GM04503 (cell line): ENCODE results near the gene PXYLP1.

Experiments used
- DNase-seq: peaks from one replicate; pipeline ENCODE4 v3.0.0-alpha.2; 2012; ENCODE audit warnings: low read depth

Gene PXYLP1

DNA sequence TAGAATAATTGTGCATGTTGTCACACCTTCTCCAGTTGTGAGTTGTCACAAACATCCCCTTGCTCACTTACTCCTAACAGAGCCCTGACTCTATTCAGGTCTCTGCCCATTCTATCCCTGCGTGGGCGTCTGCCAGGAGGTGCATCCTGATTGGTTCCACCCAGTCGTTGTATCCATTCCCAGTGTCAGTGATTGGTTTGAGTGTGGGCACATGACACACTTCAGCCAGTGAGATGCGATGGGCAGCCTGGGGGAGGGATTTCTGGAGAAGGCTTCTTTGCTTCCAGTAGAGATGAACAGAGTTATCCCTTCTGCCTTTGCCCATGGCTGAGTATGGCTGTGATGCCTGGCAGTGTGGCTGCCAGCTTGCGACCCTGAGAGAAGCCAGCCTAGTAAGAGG, 18.7 kb downstream of the PXYLP1 start:
- DNase-seq: no peak

DNA sequence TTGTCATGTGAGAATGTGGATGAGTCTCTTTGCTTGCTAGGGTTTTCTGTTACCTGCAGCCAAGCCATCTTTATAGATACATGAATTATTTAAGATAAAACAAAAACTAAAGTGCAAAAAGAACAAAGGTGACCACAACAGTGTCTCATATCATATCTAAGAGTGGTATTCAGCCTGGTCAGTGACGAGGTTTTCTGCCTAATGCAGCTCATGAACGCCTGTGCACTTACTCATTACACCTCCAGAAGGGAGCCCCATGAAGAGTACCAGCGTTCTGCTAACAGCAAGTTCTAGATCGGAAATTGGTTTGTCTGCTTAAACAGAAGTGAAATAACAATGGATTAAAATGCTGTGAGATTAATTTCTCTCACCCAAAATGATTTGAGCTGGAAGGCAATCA, 19.2 kb downstream of the PXYLP1 start:
- DNase-seq: no peak

DNA sequence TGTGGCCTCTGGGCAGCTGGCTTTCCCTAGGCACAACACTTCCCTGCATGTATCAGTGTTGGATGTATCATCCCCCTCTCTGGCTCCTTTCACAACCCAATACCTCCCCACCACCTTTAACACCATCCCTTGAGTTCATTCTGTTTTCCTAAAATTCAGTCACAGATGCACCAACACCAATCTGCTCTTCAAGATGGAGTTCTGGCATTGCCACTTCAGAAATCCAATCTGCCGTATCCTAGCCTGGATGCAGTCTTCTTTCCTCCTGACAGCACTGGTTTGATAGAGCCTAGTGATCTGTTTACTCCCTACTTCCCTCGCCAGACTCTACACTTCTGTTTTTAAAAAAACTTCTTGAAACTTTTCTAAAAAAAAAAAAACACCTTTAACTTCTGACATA, 21.7 kb downstream of the PXYLP1 start:
- DNase-seq: no peak

DNA sequence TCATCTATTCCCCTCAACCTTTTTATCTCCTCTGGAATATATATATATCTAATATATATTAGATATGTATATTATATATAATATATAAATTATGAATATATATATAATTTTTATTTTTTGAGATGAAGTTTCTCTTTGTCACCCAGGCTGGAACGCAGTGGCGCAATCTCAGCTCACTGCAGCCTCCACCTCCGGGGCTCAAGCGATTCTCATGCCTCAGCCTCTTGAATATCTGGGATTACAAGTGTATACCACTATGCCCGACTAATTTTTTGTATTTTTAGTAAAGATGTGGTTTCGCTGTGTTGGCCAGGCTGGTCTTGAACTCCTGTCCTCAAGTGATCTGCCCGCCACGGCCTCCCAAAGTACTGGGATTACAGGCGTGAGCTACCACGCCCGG, 22.2 kb downstream of the PXYLP1 start:
- no peak for DNase-seq

DNA sequence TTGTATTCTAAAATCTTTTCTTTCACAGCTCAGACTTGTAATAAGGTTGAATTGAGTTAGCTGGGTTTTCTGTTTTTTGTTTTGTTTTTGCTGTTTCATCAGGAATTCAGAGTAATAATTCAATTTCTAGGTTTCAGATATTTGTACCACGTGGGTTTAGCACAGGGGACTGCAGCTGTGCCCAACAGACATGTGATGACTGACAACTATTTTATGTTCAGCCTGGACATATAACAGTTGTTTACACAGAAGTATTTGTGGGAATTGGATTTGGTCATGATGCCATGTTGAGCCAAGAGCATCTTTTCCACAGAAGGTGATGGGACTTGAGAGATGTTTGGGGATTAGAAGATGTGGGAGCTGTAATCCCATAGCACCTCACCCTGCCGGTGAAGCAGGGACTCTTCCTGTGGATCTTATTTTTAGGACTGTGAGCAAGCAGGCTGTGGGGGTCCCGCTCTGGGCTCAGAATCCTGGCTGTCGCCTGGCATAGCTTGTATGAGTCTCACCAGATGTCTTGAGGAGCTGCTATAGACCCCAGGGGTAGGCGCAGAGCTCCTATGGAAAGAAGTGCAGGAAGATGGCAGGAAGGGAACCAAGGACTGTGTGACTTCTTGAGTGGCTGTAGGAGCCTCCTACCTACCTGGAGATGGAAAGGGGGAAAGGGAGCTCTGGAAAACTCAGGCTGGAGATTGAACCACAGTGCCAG, 23.7 kb downstream of the PXYLP1 start:
- no peak for DNase-seq

DNA sequence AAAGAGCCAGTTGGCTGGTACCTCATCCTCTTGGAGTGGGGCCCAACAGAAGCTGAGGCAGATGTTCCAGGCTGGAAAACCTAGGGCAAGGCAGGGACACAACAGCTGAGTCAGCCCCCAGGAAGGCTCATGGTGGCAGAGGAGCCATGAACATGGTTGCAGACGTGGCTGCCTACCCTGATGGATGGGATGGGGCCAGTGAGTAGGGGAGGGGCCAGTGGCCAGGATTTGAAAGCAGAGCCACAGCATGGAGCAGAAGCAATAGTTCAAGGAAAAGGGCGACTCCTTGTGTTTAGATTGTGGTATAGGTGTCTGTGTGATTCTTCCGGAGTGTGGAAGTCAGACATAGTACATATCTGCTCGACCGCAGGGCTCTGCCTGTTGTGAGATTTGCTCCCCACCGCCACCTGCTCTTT, 24.2 kb downstream of the PXYLP1 start:
- DNase-seq: no peak

DNA sequence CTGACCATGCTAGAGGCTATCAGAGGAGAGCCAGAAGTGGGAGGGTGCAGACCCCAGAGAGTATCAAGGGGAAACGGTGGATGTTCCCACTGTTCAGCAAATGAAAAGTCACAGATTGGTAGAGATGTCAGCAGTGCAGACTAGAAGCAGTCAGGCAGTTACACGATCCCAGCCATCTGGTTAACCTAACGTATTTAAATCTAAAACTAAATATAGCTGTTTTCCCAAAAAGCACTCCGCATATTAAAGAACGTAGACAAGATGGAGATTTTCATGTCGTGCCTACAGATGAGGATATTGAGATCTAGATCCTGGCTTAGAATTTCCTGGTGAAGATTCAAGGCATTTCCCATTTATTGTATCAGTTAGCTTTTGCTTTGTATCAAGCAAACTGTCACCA, 25.2 kb downstream of the PXYLP1 start:
- DNase-seq: no peak

DNA sequence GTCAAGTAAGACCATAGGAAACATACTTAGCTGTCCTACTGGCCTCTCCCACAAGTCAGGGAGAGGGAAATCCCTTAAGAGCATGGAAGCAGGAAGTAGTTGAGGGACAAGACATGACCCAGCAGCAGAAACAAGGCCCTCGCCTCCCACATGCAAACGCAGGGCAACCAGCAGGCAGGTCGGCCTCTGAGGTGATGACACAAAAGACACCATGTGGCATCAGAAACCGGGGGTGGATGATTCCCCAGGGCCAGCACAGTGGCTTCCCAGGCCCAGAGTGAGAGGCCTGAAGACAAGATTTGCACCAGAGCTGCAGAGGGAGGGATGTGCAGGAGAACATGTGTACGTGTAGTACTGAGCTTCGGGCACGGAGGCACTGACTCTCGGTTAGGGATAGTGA, 26.3 kb downstream of the PXYLP1 start:
- DNase-seq: no peak

DNA sequence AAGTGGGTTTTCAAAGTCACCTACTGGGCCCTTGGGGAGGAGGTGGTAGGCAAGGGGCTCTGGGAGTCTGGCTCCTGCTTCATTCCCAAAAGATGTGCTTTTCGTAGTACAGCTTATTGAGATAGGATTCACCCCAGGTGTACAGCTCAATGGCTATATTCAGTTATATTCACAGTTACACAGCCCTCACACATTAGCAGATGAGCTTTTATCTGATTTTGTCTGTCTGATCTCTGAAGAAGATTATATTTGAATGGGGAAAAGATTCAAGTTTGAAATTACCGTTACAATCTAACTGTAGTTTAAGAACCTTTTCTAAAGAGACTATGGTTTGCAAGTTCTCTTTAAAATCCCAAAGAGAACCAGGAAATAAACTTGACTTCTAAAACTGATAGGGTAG, 27.3 kb downstream of the PXYLP1 start:
- DNase-seq: no peak

DNA sequence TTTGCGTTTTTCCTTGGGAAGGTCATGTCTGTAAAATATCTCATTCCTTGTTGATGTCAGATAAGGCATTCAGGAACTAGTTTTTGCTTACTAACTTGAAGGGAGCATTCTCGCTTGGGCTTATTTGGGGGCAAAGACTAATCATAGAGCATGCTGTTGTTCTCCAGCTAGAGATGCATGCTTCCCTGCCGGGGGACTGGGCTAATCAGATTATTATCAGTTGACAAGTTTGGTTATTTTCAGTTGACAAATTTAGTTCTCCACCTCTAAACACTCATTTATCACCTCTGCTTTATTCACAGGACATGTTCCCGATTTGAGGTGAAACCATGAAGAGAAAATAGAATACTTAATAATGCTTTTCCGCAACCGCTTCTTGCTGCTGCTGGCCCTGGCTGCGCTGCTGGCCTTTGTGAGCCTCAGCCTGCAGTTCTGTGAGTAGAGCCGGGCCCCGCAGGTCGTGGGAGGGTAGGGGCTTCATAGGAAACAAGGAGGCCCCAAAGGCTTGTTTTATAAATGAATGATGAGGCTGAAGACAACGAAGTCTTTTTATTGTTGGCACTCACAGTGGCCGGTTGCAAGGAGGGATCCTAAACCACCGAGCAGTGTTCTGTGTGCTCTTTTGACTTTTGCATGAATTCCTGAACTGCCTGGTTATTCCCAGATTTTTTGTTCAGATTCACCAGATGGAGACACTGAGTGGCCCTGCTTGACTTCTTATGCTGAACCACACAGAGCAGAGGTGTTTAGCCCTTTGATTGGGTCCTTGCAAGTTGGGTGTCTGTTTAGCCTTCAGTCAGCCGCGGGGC, 28.4 kb downstream of the PXYLP1 start:
- DNase-seq: no peak

DNA sequence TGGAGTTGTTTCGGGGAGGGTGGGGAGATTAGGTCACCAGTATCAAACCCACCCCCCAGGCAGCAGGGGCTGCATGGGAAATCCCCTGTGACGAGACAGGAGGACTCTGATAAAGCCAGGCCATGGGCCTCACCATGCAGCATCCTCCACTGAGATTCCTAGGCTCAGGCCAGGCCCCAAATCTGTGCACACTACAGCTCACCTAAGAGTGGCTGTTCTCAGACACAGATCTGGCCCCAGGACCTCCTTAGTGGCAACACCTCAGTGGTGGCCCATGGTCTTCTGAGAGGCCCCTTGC, 29.0 kb downstream of the PXYLP1 start:
- no peak for DNase-seq

DNA sequence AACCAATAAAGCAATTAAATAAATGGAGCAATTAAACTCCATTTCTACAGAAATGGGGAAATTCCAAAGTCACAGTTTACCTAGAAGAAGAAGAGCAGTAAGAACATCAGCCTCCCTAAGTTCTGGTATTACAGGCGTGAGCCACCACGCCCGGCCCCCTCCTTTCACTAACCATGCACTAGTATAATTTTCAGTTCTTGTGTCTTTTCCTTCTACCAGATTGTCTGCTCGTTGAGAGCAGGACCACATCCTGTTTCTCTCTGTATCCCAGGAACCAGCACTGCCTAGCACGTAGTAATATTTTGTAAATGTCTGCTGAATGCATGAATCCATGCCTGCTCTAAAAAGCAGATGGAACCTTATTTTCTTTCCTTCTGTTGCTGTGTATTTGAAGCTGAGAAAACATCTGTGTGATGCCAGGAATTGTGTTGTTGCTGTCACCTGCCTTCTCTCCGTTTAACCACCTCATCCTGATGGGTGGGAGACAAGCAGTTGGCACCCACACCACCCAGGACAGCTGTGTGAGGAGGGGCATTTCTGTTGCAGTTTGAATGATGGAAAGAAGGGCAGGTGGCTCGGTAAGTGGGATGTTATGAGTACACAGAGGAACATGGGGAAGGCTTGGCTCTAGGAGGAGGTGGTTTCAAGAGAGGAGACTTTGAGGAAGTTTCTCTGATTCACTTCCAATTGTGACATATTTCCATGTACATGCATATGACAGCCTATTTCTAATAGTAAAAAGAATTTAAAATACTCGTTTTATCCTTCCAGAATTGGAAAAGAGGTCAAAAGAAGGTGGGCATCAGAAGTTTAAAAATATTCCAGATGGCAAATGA, 30.1 kb downstream of the PXYLP1 start:
- no peak for DNase-seq

DNA sequence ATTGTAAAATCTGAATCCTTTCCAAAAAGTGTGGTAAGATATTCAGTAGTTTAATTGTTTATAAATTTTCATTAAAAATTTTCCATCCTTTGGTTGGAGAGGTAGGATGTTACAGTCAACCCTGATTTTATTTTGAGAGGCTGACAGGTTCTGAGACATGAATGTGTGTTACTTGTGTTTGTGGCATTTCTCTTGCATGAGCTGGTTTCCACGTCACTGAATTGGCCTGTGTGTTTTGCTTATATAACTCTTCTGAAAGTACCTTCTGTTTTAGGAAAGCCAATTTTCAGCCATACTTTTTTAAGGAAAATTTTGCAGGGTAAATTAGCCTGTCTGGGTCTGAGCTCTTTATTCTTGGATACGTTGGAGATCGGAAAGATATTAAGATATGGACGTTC, 30.7 kb downstream of the PXYLP1 start:
- no peak for DNase-seq

DNA sequence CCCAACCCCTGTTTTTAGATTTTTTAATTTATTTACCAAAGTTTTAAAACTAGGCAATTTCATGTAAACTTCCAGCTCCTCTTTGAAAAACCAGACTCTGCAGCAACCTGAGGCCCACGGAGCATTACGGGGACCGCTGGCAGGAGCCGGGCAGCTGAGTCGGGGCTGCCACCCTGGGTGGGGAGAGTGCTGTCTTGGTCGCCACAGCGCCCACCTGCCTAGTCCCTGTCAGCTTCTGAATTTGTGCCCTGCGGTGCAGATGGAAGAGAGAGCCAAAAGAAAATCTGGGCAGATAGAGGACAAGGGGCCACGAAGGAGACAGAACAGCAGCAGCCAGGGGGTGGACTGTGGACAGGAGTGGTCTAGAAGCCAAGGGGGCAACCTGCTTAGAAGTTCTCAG, 34.6 kb downstream of the PXYLP1 start:
- no peak for DNase-seq

DNA sequence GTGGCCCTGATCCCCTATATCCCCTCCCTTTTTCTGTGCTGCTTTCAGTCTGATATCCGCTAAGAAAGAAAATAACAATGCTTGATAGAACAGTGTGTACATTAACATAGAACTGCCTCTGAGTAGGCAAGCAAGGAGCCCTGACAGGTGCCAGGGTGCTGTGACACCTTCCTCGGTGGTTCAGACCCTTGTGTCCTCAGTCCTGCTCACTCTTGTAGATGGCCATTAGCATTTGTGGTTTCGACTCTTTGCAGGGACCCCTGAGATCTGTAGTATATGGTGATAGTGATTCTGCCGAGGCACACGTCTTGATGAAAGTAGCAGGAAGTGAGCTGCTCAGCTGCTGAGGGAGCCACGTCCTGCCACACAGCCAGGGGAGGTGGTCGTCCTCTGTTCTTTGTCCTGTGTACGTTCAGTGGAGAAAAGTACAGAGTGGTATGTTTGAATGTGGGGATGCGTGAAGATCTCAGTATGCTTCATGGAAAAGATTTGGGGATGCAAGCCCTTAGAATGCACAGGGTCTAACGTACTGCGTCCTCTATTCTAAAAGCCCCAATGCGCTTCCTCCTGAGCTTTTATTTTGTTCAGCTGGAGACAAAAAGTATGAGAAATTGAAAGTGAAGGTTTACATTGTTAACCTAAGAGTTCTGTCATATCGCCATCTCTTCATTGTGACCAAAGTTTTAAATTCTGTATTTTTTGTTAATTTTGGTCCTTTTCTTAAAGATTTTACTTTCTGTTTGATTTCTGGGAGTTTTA, 35.4 kb downstream of the PXYLP1 start:
- DNase-seq: no peak

DNA sequence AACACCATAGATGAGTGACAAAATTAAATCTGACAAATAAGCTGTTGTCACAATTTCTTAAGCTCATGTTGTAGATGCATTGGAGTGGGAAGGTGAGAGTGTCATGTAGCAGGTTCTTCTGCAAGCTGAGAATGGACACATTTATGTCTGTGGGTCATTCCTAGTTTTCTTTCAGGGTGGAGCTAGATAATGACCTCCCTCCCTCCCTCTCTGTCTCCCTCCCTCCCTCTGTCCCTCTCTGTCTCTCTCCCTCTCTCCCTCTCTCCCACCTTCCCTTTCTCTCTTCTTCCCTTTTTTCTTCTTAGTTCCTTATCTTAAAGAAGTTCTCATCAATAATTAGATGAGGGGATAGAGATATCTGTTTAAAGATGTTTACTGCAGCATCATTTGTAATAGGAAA, 36.0 kb downstream of the PXYLP1 start:
- DNase-seq: no peak

DNA sequence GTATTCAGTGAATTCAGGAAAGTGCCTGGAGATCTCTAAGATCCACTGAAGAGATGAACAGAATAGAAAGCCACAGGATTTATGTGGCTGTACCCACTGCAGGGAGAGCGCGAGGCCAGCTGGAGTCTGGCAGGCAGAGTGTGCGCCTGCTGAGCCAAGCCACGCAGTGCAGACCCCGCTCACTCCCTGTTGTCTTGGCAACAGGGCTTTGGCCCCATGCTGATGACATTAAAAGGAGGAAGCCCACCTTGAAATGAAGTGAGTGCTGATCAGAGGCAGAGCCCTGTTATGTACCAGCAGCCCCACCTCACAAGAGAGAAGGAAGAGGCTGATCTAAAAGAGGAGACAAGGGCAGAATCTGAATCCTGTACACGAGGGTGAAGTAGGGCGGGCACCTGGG, 36.7 kb downstream of the PXYLP1 start:
- DNase-seq: no peak

DNA sequence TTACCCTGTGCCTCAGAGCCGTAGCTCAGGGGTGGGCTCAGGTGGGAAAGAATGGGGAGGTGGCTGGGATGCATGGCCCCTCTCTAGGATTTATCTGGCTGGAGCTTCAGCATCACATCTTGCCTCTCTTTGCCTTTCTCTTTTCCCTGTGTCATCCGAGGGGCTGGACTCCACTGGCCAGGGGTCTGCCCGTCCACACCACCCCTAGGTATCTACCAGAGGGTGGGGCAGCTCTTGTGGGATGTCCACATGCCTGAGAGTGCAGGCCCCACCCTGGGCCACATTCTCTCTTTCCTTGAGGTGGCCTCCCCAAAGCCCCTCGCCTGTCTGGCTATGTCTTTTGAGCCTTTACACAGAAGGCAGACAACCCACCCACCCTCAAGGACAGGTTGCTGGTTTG, 37.2 kb downstream of the PXYLP1 start:
- no peak for DNase-seq

DNA sequence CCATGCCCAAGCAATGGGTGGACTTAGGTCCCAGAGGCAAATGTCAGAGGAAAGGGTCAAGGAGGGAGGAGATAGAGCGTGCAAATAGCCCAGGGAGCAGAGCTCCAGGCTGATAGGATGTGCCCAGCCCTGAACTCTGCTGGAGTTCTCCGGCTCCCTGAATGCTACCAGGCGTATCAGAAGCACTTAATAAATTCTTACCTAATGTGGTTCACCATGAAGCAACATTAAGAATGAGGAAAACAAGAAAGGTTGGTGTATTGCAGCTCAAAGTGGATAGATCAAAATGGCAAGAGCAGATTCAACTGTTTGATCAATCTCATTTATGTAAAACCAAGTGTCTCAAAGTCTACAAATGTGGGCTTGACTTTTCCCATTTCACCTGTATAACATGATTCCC, 38.3 kb downstream of the PXYLP1 start:
- no peak for DNase-seq

DNA sequence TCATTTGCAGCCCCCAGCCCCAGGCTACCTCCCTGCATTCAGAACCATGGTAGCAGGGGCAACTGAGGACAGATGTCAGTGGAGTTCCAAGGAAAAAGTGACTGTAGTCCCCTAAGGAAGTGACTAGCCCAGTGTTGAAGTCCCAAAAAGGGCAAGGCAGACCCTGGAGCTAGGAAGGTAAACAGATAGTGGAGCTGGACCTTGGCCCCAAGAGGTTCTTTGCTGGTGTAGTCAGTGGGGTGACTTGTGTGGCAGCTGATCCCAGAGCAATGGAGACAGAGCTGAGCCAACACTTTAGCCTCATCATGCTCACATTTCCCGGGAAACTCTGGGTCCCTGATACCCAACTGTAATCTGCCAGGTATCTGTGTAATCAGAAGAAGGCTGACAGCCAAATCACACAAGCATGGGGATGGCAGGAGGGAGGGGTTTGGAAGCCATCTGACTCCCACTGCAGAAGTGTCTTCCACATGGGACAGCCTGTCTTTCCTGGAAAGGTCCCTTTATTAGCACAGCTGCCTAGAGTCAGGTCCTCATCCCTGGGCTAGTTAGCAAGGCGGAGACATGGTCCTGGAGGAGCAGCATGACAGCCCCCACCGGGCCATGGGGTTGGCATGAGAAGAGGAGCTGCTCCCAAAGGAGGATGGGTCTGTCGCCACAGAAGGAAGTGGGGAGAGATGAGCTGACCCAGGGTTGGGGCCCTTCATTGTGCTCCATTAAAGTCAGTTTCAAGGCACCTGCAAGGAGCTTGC, 39.8 kb downstream of the PXYLP1 start:
- no peak for DNase-seq

DNA sequence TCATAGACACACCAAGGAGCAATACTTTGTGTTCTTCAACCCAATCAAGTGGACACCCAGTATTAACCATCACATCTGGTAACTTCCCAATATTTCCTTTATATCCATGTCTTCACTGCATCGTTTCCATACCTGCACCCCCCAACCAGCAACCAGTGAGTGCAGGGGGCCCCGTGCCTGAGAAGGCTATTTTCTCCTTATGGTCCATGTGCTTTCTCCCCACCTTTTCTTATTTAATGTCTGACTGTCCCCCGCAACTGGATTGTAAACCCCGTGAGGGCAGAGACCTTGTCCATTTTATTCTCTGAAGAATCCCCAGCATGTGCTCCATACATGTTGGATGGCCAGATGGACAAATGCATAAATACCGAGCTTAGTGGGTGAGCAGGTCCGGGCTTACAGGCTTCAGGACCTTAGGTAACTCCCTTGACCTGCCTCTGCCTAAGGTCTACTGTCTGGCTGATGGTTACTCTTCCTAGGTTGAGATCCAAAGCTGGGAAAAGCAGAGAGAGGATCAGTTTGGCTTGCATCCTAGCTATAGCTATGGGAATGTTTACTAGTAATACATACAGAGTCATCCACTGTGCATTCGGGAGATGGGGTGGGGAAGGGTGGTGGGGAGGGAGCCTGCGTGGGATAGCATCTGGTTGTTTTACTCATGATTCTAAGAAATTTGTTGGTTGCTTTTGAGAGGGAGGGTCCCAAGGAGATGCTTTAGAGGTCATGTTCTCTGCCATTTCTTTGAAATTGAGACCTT, 41.5 kb downstream of the PXYLP1 start:
- no peak for DNase-seq
